Liver (tissue), 9 donors: Measurements from ENCODE around the gene ACSS2. TPM values are rescaled to one million over a fixed set of nuclear protein-coding genes. Genes with fewer than 3 reads are reported as not detected.

Source experiments
- DNase-seq: peaks from one replicate; pipeline ENCODE4 v3.0.0-alpha.2; 2017; ENCODE audit warnings: low spot score
- H3K27ac ChIP-seq, 2 donors: one replicate each; pipeline ENCODE4 v1.7.0; 2013; ENCODE audit warnings: inconsistent platforms in 2 of 2, low read length in 2 of 2, control low read depth in 1 of 2, low read depth in 1 of 2, mild to moderate bottlenecking in 1 of 2
- H3K27me3 ChIP-seq, 4 donors: one replicate each; pipeline versions ENCODE4 v1.6.1 to v1.7.0; 2013; ENCODE audit warnings: low read length in 3 of 4, inconsistent platforms in 1 of 4, mild to moderate bottlenecking in 1 of 4, moderate library complexity in 1 of 4; ENCODE audit not compliant: control insufficient read depth in 4 of 4, insufficient read depth in 4 of 4
- H3K36me3 ChIP-seq, 4 donors: one replicate each; pipeline versions ENCODE4 v1.6.1 to v1.7.0; 2013; ENCODE audit warnings: low read length in 3 of 4, mild to moderate bottlenecking in 3 of 4, low read depth in 1 of 4, moderate library complexity in 1 of 4; ENCODE audit not compliant: control insufficient read depth in 4 of 4, insufficient read depth in 3 of 4
- H3K4me1 ChIP-seq, 4 donors: one replicate each; pipeline versions ENCODE4 v1.6.1 to v1.7.0; 2013; ENCODE audit warnings: low read length in 3 of 4, mild to moderate bottlenecking in 3 of 4, moderate library complexity in 1 of 4; ENCODE audit not compliant: control insufficient read depth in 4 of 4, insufficient read depth in 4 of 4
- H3K4me3 ChIP-seq, 3 donors: one replicate each; pipeline versions ENCODE4 v1.6.1 to v1.7.0; 2013; ENCODE audit warnings: low read length in 3 of 3, control low read depth in 1 of 3, low read depth in 1 of 3, mild to moderate bottlenecking in 1 of 3
- H3K9ac ChIP-seq, 2 donors: one replicate each; pipeline ENCODE4 v1.7.0; 2013; ENCODE audit warnings: low read length in 2 of 2, mild to moderate bottlenecking in 2 of 2, moderate library complexity in 2 of 2, control low read depth in 1 of 2, low read depth in 1 of 2
- H3K9me3 ChIP-seq, 4 donors: one replicate each; pipeline versions ENCODE4 v1.6.1 to v1.7.0; 2013; ENCODE audit warnings: low read length in 3 of 4; ENCODE audit not compliant: control insufficient read depth in 4 of 4
- FOXA1 ChIP-seq: IDR thresholded peaks from 2 replicates; pipeline ENCODE4 v1.6.1; 2016; ENCODE audit warnings: antibody characterized with exemption
- FOXA2 ChIP-seq: IDR thresholded peaks from 2 replicates; pipeline ENCODE4 v1.6.1; 2016; ENCODE audit warnings: antibody characterized with exemption
- GABPA ChIP-seq, 2 donors: IDR thresholded peaks in 1 of 2; conservative IDR thresholded peaks in 1 of 2; 2 replicates each; pipeline ENCODE4 v1.6.1; 2016; ENCODE audit warnings: antibody characterized with exemption in 2 of 2, mild to moderate bottlenecking in 1 of 2, moderate library complexity in 1 of 2
- HNF4A ChIP-seq, 2 donors: conservative IDR thresholded peaks; 2 replicates each; pipeline ENCODE4 v1.6.1; 2016; ENCODE audit warnings: antibody characterized with exemption in 2 of 2, mild to moderate bottlenecking in 2 of 2
- JUND ChIP-seq, 2 donors: IDR thresholded peaks; 2 replicates each; pipeline ENCODE4 v1.6.1; 2016; ENCODE audit warnings: antibody characterized with exemption in 2 of 2
- NR2F2 ChIP-seq: IDR thresholded peaks from 2 replicates; pipeline ENCODE4 v1.6.1; 2016; ENCODE audit warnings: antibody characterized with exemption
- RAD21 ChIP-seq, 2 donors: IDR thresholded peaks; 2 replicates each; pipeline ENCODE4 v1.6.1; 2016; ENCODE audit warnings: antibody characterized with exemption in 2 of 2, mild to moderate bottlenecking in 2 of 2
- RXRA ChIP-seq, 2 donors: IDR thresholded peaks; 2 replicates each; pipeline ENCODE4 v1.6.1; 2017 to 2018; ENCODE audit warnings: antibody characterized with exemption in 2 of 2, mild to moderate bottlenecking in 1 of 2
- SP1 ChIP-seq: IDR thresholded peaks from 2 replicates; pipeline ENCODE4 v1.6.1; 2018; ENCODE audit warnings: antibody characterized with exemption, mild to moderate bottlenecking
- TAF1 ChIP-seq: conservative IDR thresholded peaks from 2 replicates; pipeline ENCODE4 v1.6.1; 2016; ENCODE audit warnings: antibody characterized with exemption, mild to moderate bottlenecking
- YY1 ChIP-seq: IDR thresholded peaks from 2 replicates; pipeline ENCODE4 v1.6.1; 2016; ENCODE audit warnings: antibody characterized with exemption, mild to moderate bottlenecking
- WGBS: extraction: QIAGEN DNeasy Blood & Tissue Kit; methylation state at CpG from one replicate; pipeline ENCODE4 v1.1.7; 2013; 5-methylcytosine and 5-hydroxymethylcytosine counted together
- polyA plus RNA-seq, 2 donors: library from polyadenylated mRNA; stranded (reverse) in 1 of 2; unstranded in 1 of 2; fragments of 200-250 nt in 1 of 2; fragments of >200 nt in 1 of 2; fragmentation: Nextera tagmentation in 1 of 2; extraction: Ambion mirVana in 1 of 2; gene quantifications; one replicate each; pipeline versions ENCODE4 v1.2.1 to v1.2.3, GENCODE V29; 2013 to 2015
- total RNA-seq, 2 donors: library from RNA; depleted of rRNA; stranded (reverse); fragments of >200 nt; gene quantifications; one replicate each; pipeline ENCODE4 v1.2.3, GENCODE V29; 2014
- TF ChIP-seq, protein P1 (sequence below): IDR thresholded peaks from 2 replicates; pipeline ENCODE4 v1.6.1; 2016; ENCODE audit warnings: antibody characterized with exemption, mild to moderate bottlenecking
- TF ChIP-seq, protein P2 (sequence below): fragments of 150-350 bp; IDR thresholded peaks from 2 replicates; pipeline ENCODE4 v1.5.1; 2017; ENCODE audit warnings: improper control_type of control experiment, low read depth, low read length; ENCODE audit not compliant: missing input control
- TF ChIP-seq, protein P3 (sequence below): IDR thresholded peaks from 2 replicates; pipeline ENCODE4 v1.6.1; 2016; ENCODE audit warnings: antibody characterized with exemption
- TF ChIP-seq, protein P4 (sequence below): IDR thresholded peaks from 2 replicates; pipeline ENCODE4 v1.6.1; 2016; ENCODE audit warnings: antibody characterized with exemption
- donor health status: healthy.
- donor health status: healthy.
- donor health status: healthy.
- donor health status: healthy.
- donor health status: healthy.

The ACSS2 gene
- total and polyA plus RNA-seq, 4 donors, result 29.8 to 260 (median 80.0) TPM

DNA sequence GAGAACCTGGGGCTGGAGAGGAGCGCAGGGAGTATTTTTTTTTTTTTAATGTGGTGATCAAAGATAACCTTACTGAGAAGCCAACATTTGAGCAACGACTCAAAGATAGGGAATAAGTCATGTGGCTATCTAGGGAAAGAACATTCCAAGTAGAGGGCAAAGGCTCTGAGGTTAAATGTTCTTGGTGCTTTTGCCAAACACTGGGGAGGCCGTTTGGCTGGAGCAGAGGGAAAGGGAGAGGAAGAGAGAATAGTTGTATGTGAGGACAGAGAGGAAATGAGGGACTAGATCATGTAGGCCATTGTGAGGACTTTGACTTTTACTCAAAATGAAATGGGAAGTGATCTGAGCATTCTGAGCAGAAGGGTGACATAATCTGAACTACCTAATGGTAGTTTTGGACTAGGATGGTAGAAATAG is 27.8 kb downstream of the ACSS2 start (continued):
- no peak for TF ChIP-seq FOXA1
- TF ChIP-seq GABPA (IDR thresholded peaks at IDR 0.05 in 1 of 2, conservative IDR thresholded peaks at IDR 0.05 in 1 of 2), result no peak

DNA sequence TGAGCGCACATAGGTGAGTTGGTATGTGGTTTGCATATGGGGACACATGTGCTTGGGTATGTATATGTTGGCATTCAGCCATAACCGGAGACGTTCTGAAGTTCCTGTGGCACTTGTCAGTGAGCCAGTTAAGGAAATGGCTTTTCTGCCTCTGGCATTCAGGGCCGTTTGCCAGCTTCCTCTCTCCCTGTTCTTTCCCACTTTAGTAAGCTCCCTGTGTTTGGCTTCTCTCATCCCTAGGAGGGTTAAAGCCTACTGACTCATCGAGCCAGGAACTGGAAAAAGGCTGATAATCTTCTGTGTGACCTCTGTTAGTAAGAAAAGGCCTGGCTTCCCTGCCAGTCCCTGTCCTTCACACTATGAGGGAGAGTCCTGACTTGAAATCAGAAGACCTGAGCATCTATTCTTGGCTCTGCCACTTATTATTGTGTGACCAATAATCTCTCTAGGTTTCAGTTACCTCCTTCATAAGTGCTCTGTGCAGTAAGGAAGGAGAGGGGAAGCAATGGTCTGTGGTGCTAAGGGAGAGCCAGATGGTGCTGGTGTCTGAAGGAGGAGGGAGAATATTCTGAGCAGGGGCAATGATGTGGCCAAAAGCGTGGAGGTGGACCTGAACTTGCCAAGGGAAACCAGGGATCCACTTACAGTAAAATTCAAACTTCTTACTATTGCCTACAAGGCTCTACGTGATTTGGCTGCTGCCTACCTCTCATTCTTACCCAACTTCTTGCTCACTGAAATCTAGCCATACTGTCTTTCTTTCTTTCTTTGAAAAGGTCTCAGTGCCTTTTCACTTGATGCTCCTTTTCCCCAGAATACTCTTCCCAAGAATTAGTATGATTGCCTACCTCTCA is 31.4 kb downstream of the ACSS2 start:
- peaks cover under 1 to 12% (median 4%) of the 10 kb centered on the region in 4 donors for H3K4me1 ChIP-seq
- WGBS, result 43% methylated on average over 7 of the region's 7 CpGs
- H3K4me3 ChIP-seq, result no peak overlapping the region

DNA sequence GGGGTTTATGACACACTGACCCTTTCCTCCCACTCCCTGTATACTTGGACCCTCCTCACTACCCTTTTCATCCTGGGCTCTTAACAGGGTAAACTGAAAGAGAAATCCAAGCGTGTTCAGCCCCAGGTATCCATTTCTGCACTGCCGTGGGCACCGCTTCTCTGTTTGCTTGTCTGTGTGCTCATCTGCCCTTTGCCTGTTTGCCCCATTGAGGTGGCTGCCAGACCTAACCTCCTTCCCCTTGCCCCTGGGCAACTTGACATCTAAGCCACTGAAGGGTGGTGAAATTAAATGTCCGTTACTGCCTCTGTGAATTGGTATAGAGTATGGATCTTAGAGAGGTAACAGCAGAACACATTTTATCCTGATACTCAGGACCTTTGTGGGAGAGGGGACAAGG is 38.7 kb downstream of the ACSS2 start:
- Histone ChIP-seq H3K4me1 (peaks cover 7 to 38% (median 27%) of the 10 kb centered on the region in 4 donors), H3K27ac (peak overlapping the region; percentile 2 to 49)
- DNase-seq, result no peak

More for the DNA sequence above, 31.4 kb downstream of the ACSS2 start:
- DNase-seq, result no peak
- Histone ChIP-seq H3K9me3 (no peaks in the 10 kb centered on the region), H3K27ac (peak overlapping the region; percentile 36 to 39), H3K27me3 (no peaks in the 10 kb centered on the region), H3K9ac (no peak overlapping the region), H3K36me3 (peaks cover 0 to 5% (median 0%) of the 10 kb centered on the region in 4 donors)
- TF ChIP-seq NR2F2, result peak; percentile 87
- TF ChIP-seq FOXA2, result no peak
- TF ChIP-seq, protein P1, sequence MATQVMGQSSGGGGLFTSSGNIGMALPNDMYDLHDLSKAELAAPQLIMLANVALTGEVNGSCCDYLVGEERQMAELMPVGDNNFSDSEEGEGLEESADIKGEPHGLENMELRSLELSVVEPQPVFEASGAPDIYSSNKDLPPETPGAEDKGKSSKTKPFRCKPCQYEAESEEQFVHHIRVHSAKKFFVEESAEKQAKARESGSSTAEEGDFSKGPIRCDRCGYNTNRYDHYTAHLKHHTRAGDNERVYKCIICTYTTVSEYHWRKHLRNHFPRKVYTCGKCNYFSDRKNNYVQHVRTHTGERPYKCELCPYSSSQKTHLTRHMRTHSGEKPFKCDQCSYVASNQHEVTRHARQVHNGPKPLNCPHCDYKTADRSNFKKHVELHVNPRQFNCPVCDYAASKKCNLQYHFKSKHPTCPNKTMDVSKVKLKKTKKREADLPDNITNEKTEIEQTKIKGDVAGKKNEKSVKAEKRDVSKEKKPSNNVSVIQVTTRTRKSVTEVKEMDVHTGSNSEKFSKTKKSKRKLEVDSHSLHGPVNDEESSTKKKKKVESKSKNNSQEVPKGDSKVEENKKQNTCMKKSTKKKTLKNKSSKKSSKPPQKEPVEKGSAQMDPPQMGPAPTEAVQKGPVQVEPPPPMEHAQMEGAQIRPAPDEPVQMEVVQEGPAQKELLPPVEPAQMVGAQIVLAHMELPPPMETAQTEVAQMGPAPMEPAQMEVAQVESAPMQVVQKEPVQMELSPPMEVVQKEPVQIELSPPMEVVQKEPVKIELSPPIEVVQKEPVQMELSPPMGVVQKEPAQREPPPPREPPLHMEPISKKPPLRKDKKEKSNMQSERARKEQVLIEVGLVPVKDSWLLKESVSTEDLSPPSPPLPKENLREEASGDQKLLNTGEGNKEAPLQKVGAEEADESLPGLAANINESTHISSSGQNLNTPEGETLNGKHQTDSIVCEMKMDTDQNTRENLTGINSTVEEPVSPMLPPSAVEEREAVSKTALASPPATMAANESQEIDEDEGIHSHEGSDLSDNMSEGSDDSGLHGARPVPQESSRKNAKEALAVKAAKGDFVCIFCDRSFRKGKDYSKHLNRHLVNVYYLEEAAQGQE, result no peak

More for the DNA sequence above, 38.7 kb downstream of the ACSS2 start:
- Histone ChIP-seq H3K4me3 (no peak overlapping the region), H3K36me3 (peaks cover 2 to 20% (median 11%) of the 10 kb centered on the region in 4 donors), H3K9me3 (no peaks in the 10 kb centered on the region), H3K9ac (no peak overlapping the region), H3K27me3 (no peaks in the 10 kb centered on the region)
- peak; percentile 72 for TF ChIP-seq YY1
- TF ChIP-seq, protein P2, sequence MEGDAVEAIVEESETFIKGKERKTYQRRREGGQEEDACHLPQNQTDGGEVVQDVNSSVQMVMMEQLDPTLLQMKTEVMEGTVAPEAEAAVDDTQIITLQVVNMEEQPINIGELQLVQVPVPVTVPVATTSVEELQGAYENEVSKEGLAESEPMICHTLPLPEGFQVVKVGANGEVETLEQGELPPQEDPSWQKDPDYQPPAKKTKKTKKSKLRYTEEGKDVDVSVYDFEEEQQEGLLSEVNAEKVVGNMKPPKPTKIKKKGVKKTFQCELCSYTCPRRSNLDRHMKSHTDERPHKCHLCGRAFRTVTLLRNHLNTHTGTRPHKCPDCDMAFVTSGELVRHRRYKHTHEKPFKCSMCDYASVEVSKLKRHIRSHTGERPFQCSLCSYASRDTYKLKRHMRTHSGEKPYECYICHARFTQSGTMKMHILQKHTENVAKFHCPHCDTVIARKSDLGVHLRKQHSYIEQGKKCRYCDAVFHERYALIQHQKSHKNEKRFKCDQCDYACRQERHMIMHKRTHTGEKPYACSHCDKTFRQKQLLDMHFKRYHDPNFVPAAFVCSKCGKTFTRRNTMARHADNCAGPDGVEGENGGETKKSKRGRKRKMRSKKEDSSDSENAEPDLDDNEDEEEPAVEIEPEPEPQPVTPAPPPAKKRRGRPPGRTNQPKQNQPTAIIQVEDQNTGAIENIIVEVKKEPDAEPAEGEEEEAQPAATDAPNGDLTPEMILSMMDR, result no peak
- TF ChIP-seq FOXA2, result no peak
- TF ChIP-seq GABPA (IDR thresholded peaks at IDR 0.05 in 1 of 2, conservative IDR thresholded peaks at IDR 0.05 in 1 of 2), result no peak
- TF ChIP-seq, protein P3, sequence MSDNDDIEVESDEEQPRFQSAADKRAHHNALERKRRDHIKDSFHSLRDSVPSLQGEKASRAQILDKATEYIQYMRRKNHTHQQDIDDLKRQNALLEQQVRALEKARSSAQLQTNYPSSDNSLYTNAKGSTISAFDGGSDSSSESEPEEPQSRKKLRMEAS, result no peak
- TF ChIP-seq RXRA (IDR thresholded peaks at IDR 0.05), result peak; percentile 82 to 92
- TF ChIP-seq FOXA1, result no peak
- TF ChIP-seq, protein P1, result peak; percentile 17
- TF ChIP-seq NR2F2, result peak; percentile 65
- peak; percentile 84 for TF ChIP-seq SP1
- TF ChIP-seq TAF1, result no peak
- peak in 1 of 2 donors; percentile 49 for TF ChIP-seq JUND (IDR thresholded peaks at IDR 0.05)
- TF ChIP-seq HNF4A (conservative IDR thresholded peaks at IDR 0.05), result peak; percentile 81 to 94
- TF ChIP-seq, protein P4, sequence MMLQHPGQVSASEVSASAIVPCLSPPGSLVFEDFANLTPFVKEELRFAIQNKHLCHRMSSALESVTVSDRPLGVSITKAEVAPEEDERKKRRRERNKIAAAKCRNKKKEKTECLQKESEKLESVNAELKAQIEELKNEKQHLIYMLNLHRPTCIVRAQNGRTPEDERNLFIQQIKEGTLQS, result no peak
- peak; percentile 20 to 52 for TF ChIP-seq RAD21 (IDR thresholded peaks at IDR 0.05)
- WGBS, result 44% methylated on average over 4 of the region's 4 CpGs
